Esophagus squamous epithelium (tissue), 4 donors: ENCODE data around the gene COL16A1.

Source experiments
- POLR2A ChIP-seq, 4 donors: fragments of 450-650 bp; IDR thresholded peaks; one replicate each; pipeline ENCODE4 v1.6.1; 2017; ENCODE audit warnings: antibody characterized with exemption in 4 of 4, mild to moderate bottlenecking in 4 of 4, moderate library complexity in 3 of 4
- TF ChIP-seq, protein P1 (sequence below), 6 experiments: fragments of 450-650 bp in 4 of 6; fragments of 200-600 bp in 2 of 6; sonication (generic) in 2 of 6; IDR thresholded peaks; one replicate each; pipeline ENCODE4 v1.5.1; 2016 to 2019; ENCODE audit warnings: antibody characterized with exemption in 6 of 6, mild to moderate bottlenecking in 4 of 6, moderate library complexity in 4 of 6

GRCh38 chr1:31669433-31669785 lies 34.4 kb downstream of the COL16A1 start:
- TF ChIP-seq, protein P1, sequence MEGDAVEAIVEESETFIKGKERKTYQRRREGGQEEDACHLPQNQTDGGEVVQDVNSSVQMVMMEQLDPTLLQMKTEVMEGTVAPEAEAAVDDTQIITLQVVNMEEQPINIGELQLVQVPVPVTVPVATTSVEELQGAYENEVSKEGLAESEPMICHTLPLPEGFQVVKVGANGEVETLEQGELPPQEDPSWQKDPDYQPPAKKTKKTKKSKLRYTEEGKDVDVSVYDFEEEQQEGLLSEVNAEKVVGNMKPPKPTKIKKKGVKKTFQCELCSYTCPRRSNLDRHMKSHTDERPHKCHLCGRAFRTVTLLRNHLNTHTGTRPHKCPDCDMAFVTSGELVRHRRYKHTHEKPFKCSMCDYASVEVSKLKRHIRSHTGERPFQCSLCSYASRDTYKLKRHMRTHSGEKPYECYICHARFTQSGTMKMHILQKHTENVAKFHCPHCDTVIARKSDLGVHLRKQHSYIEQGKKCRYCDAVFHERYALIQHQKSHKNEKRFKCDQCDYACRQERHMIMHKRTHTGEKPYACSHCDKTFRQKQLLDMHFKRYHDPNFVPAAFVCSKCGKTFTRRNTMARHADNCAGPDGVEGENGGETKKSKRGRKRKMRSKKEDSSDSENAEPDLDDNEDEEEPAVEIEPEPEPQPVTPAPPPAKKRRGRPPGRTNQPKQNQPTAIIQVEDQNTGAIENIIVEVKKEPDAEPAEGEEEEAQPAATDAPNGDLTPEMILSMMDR (IDR thresholded peaks at IDR 0.05): no peak
- TF ChIP-seq POLR2A (IDR thresholded peaks at IDR 0.05): no peak
